HL-60/S4 treated with retinoic acid at 250 ng/mL for 4 days and 3 days (cell line): Measurements from ENCODE around the gene SPON1.

ENCODE experiments used
- in situ Hi-C: fragments of 300-500 bp; cut with MboI; formaldehyde crosslinking; loops from 2 replicates; pipeline ENCODE4 v1.7.0; 2022; ENCODE audit warnings: low sequenced_read_pairs

SPON1 gene

GRCh38 chr11:14308114-14308896, 345.8 kb downstream of the SPON1 start:
- in situ Hi-C loops = no loop called here

- in situ Hi-C loops = no loop called here
These were observed 346.4 kb downstream of the SPON1 start for GRCh38 chr11:14308897-14309387.

- in situ Hi-C loops = no loop called here
These were observed 347.1 kb downstream of the SPON1 start for GRCh38 chr11:14309425-14310192.

DNA sequence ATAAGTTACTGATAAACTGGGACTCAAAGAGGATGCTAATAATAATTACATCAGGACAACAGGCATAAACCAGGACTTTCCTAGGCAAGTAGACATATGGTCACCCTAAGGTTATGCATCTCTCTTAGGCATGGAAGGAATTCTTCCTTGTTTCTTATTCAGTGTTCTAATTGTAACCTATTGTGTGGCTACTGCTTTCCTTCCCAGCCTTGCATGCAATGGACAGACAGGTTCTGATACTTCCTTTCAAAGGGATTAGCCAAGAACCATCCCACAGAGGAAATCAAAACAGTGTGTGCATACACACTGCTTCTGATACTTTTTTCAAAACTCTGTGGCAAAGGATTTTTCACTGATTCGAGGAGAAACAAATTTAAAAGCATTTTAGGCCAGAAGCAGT, 348.2 kb downstream of the SPON1 start:
- in situ Hi-C loops = no loop called here

DNA sequence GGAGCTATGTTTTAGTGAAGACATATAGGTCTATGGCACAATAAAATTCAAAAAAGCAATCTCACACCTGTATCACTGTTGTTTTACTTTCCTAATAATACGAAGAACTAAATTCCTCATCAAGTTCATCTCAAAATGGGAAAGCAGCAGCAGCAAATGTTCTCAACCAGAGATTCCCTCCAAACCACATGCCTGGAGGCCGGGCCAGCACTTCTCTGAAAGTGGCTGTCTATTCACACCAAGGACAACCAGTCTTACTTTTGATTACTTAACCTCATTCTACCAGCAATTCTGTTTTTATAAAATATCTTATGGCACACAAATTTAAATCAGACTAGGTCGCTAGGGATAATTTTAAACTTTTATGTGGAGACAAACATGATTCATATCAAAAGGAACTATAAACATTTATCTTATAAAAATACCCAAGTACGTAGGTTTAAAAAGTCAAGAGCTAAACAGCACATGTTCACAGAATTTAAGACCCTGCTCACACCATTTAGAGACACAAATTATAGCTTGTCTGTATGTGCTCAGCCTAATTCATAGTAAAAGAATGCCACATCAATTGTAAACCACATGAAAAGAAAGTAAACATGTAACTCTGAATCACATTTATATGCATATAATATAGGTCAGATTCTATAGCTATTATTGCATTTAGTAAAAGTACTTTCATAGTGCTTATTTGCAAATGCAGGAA, 350.4 kb downstream of the SPON1 start:
- in situ Hi-C loops = no loop called here

GRCh38 chr11:14314127-14314526, 351.6 kb downstream of the SPON1 start:
- in situ Hi-C loops = no loop called here

- in situ Hi-C loops = no loop called here
These were observed 352.6 kb downstream of the SPON1 start for GRCh38 chr11:14315130-14315529.
